Adrenal gland (tissue), 5 donors: ENCODE data around the gene SORD.
"Not testable (repeated sequence)": the region's sequence is repeated elsewhere in the genome, so short reads cannot be mapped to it uniquely, and the experiment has no call there.

ENCODE experiments used
- CTCF ChIP-seq, 6 experiments: fragments of 450-650 bp in 4 of 6; fragments of 200-600 bp in 2 of 6; sonication (generic) in 1 of 6; IDR thresholded peaks; 1 replicate in 5 of 6; 2 replicates in 1 of 6; pipeline versions ENCODE4 v1.5.1 to v1.8.0; 2016 to 2021; ENCODE audit warnings: antibody characterized with exemption in 6 of 6, mild to moderate bottlenecking in 2 of 6, moderate library complexity in 1 of 6
- POLR2A ChIP-seq, 2 donors: fragments of 450-650 bp; IDR thresholded peaks; one replicate each; pipeline ENCODE4 v1.6.1; 2017; ENCODE audit warnings: antibody characterized with exemption in 2 of 2, mild to moderate bottlenecking in 2 of 2, moderate library complexity in 1 of 2
- donor health status: DM: no; HTN: no; CAD: no.

- not testable (repeated sequence) for TF ChIP-seq CTCF, POLR2A (IDR thresholded peaks at IDR 0.05)
Observed at GRCh38 chr15:44987711-44988110, 35.3 kb upstream of the SORD start.
